Fibroblast of skin of left biceps (primary cell): Measurements from ENCODE around the gene FBXO9.
A peak's percentile ranks its signal among the peaks of the same experiment; 100 is the strongest.

Experiments used
- DNase-seq, 2 experiments: peaks; one replicate each; pipeline ENCODE4 v3.0.0-alpha.2; 2013; ENCODE audit warnings: low read depth in 2 of 2

The FBXO9 gene

DNA sequence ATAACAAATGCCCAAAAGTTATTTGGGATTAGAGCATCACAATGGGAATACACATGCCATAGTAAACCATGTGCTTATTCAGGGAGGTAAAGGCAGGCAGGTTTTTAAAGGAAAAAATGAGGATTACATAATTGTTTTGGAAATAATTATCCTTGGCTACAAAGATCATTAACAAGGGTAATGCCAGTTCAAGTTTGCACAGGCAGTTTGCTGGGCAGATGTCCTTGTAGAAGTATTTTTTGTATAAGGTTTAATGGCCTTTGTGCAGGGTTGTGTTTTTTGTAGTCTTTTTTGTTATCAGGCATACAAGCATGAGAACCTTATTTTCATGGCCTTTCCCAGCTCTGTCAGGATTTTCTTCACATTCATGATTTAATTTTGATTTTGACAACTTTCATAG lies 24.7 kb downstream of the FBXO9 start:
- DNase-seq, result no peak

DNA sequence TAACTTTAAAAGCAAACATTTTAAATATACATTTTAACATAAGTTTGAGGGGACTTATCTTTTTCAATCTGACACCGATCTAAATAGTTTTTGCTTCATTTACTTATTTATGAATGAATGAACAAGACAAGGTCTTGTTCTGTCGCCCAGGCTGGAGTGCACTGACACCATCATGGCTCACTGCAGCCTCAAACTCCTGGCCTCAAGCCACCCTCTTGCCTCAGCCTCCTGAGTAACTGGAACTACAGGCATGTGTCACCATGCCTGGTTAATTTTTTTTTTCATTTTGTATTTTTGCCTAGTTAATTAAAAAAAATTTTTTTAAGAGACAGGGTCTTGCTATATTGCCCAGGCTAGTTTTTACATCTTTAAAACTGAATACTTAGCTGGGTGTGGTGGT lies 25.4 kb downstream of the FBXO9 start:
- no peak for DNase-seq

DNA sequence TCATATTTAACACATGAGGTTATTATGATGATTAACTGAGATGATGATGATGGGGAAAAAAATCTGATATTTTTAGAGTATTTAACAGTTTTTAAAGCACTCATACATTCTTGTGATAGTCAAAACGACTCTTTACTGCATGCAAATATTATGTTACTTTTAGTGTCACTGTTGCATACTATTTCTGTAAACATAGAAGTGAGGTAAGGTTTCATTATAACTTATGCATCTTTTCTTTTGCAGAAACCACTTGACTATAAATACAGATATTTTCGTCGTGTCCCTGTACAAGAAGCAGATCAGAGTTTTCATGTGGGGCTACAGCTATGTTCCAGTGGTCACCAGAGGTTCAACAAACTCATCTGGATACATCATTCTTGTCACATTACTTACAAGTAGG lies 30.1 kb downstream of the FBXO9 start:
- DNase-seq, result no peak

DNA sequence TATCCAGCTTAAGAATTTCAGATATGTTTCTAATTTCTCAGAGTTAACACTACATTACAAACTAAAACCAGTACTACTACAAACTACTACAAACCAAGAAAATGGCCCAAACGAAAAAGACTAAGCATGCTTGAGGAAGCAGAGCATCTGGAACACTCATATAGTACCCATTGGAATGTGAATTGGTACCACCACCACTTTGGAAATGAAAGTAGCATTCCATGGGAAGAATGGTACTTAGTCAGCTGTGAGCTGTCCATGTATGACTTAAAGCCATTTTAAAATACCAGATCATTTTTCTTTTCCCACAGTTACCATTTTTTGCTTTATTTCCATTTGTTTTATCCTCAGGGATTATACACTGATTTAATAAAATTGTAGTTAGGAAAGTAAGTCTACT lies 30.5 kb downstream of the FBXO9 start:
- no peak for DNase-seq

DNA sequence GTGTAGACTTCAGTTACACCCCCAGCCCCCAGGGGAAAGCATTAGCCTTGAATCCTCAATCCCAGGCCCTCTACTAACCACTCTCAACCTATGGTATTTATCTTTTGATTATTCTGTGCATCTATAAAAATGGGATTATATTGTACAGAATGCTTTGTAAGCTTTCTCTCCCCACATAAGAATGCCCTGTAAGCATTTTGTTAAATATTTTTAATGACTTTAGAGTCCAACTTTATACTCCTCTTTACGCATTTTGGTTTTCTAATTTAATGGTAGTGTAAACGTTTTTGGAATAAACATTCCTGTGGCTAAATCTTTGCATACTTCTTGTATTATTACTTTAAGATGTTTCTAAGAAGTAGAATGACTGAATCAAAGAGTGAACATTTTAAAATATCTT lies 35.4 kb downstream of the FBXO9 start:
- DNase-seq, result peak; percentile 15 to 26

DNA sequence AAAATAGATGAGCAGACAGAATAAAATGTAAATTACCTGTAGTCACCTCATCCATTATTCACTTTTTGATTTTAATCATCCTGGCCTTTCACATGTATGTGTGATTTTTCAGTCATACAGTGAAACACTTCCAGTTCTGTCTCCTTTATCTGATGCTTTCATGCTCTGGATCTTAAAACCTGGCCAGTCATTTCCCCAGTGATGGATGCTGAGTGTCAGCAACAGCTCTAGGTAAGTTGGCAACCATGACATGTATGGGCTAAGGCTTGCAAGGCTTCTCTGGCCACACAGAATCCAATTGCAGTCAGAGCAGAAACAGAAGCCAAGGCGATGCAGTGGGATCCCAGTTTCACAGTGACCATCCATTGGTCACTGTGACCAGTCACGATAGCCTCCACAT lies 35.8 kb downstream of the FBXO9 start:
- DNase-seq, result no peak

DNA sequence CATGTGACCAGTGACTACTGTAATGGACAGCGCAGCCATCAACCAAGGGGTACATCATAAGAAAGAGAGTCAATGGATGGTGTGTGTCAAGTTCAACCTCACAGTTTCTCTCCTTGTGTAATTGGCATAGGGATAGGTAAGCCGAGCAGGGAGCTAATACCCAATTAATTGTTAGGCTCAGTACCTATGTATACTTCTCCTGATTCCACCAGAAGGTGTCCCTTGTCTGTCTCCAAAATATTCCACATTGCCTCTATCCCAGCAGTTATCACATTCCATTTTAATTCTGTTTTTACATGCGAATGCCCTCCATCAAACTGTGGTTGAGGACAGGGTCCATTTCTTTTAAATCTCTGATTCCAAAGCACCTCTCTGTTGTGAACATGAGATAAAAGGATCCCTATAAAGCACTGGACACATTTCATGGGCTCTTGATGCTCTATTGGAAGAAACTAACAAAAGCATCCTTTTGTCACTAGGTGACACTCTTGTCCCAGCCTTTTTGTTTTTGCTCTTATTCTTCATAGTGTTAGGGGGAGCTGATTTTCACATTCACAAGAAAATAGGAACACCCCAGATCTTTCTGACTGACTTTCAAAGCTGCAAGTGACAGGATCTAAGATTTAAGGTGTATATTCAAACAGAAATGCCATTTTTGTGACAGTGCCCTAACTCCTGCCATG lies 38.9 kb downstream of the FBXO9 start:
- DNase-seq, result no peak

DNA sequence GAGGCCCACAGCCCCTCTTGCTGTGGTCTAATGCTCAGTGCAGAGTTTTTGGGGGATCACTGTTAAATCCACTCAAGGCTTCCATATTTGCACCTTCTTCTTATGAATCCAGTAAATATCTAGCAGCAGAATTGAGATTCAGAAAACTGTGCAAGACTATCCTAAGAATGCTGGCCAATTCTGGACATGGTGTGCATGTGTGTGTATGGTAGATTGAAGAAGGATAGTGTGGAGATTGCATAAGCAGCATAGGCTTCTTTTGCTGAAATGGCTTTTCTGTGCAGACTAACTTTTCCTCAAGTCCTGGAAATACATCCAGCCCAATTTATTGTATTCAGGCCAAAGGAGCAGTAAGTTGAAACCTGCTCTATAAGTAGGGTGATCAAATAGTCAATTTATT lies 39.7 kb downstream of the FBXO9 start:
- DNase-seq, result no peak

DNA sequence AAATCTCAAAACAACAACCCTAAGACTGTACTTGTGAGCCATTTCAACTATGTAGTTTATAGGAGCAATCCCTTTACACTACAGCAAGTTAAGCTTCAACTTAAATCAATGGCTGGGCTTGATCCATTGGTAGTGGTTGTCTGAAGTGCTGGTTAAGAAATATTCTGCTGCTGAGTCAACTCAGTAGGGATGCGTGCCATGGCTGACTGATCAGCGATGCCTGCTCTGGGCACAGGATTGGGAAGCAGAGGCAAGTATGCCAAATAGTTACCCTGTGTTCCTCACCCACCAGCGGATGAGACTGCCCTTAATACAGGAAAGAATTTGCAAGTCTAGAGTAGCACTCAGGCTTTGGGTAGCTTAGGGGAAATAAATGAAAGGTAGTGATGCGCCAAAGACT lies 41.9 kb downstream of the FBXO9 start:
- DNase-seq, result peak in 1 of 2 experiments; percentile 7

DNA sequence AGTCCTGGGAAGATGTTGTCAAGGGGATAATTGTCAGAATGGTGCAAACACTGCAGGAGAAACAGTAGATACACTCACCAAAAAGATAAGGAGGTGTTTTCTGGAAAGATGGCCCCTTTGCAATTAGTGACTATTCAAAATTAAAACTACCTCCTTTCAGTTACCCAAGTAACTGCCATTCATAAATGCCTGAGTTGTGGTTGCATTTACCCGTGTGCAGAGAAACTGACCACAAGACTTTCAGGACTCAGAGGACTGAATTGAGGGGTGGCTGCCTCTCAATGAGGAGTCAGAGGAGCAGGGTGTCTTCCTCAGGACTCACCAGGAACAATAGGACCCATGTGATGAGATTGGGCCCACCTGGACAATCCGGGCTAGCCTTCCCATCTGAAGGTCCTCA lies 44.4 kb downstream of the FBXO9 start:
- no peak for DNase-seq

DNA sequence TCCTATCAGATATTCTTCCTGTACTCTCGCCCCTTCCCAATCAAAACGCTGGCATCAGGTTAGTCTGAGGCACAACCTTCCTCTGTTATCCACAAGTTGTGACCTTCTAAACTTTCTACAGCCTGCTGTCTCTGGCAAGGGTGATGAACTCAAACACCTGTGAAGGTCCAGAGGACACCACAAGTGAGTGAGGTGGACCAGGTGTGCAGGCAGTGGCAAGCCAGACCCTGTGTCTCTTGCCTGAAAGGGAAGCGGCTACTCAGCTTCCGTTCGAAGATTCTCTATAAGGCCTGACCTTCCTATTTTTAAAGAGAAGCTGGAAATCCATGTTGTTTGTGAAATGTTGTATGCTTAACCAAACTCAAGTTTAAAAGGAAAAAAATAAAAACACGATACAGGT lies 46.7 kb downstream of the FBXO9 start:
- DNase-seq, result no peak

DNA sequence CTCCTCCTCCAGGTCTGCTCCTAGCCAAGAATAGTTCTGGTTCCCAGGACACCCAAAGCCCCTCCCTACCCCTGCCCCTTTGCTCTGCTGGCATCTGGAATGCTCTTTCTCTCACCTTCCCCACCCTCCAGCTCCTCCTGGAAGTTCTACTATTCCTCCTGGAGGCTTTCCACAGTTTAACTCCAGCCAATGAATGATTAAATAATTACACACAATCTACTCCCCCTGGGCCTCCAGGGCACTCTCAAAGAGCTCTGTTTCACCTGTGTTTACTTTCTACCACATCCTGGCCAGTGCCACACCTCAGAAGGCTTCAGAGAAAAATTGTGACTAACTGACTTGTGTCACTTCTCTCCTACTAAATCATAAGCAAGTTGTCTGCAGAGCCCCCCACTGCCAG lies 47.2 kb downstream of the FBXO9 start:
- DNase-seq, result no peak

DNA sequence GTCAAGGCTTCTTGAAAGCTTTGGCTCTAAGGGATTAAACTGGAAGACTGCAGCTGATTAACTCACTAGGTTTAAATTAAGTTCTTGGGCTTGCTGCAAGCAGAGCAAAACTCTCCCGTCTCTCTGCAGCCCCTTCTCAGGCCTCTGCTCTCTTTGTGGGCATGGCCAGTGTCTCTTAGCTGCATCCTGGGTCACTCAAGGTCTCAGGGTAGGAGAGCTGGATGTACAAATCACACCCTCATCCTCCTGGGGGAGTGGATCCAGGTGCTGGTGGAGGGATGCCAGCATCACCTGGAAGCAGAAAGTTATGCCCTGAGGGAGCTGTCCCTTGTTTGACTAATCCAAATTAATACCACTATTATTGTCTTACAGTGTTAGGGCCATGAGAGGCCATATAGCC lies 47.7 kb downstream of the FBXO9 start:
- DNase-seq, result no peak

DNA sequence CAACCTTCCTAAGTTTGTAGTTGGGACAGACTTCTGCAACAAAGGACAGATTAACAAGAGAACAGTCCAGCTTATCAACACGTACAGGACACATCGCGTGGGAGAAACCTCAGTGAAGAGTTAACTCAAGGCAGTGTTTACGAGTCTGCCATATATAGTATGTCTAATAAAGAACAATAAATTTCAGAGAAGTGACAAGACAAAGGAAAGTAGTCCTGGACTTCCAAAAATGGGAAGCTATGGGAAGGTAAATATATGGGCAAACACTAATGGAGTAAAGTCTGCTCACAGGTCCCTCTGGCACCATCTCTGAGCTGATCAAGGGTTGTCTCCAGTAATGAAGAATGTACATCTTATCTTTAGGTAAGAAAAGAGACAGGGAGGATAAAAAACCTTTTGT lies 48.5 kb downstream of the FBXO9 start:
- no peak for DNase-seq

DNA sequence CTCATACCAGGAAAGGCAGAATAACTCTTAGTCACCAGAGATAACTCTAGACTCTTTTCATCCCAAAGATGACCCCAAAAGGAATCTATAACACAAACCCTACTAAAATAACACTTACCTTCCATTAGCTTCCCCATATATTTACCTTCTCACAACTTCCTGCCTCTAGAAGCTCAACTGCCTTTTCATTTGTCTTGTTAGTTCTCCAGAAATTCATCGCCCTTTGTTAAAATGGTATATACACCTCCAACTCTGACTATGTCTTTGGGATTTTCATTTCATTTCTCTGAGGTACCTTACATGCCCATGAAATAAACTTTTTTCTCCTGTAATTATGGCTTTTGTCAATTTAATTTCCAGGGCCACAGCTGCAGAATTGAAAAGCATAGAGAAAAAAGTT lies 49.9 kb downstream of the FBXO9 start:
- DNase-seq, result no peak

DNA sequence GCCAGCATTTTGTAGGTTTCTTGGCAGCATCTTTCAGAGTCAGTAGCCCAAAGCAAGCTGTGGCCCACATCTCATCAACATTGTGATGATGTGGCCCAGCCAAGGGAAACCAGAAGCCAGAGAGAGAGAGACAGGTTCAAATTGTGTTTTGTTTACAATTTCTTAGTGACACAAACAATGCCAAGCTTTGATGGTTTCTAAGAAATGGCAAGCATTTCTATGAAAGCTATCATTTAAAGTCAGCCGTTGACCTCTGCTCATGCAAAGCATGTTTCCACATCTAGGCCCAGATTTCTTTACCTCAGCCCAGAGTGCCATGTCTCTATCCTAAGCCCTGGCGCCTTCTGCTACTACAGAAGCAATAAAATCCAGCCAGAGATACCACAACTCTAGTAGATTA lies 50.5 kb downstream of the FBXO9 start:
- no peak for DNase-seq

DNA sequence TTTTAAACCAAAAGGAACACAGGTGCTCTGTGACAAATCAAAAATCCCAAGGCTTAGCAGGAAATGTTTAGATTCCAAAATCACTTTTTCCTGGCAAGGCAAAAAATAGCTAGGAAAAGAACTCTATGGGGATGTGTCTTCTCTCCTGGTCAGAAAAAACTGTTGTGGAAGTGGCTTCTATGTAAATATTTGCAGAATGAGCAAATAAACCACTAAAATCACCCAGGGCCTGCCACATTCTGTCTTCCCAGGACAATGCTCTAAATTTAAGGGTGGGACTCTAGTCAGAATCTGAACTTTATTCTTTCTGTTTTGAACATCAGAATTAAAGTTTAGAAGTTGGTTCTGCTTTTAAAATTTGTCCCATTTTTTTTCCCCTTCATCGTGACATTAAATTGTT lies 54.1 kb downstream of the FBXO9 start:
- no peak for DNase-seq

DNA sequence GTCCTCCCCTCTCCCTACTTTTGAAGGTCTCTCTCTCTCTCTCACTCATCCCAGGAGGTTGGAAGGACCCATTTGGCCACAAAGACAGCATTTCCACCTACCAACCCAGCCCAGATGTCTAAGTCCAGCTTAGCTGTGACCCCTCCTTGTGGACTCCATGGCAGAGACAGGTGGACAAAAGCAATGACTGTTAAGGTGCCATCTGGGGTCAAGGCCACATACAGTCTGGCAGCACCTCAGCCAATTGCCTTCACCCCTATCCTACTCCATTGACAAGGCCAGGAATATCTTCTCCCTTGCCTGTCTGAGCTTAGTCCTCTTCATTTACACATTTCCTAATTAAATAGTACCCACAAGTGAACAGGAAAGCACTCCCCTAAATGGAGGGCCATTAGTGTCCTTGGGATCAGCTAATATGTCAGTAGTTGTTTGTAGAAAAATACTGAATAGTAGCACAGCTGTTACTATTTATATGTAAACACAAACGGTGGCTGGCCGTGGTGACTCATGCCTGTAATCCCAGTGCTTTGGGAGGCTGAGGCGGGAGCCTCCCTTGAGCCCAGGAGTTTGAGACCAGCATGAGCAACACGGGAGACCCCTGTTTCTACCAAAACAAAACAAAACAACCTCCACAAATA lies 54.7 kb downstream of the FBXO9 start:
- DNase-seq, result no peak

DNA sequence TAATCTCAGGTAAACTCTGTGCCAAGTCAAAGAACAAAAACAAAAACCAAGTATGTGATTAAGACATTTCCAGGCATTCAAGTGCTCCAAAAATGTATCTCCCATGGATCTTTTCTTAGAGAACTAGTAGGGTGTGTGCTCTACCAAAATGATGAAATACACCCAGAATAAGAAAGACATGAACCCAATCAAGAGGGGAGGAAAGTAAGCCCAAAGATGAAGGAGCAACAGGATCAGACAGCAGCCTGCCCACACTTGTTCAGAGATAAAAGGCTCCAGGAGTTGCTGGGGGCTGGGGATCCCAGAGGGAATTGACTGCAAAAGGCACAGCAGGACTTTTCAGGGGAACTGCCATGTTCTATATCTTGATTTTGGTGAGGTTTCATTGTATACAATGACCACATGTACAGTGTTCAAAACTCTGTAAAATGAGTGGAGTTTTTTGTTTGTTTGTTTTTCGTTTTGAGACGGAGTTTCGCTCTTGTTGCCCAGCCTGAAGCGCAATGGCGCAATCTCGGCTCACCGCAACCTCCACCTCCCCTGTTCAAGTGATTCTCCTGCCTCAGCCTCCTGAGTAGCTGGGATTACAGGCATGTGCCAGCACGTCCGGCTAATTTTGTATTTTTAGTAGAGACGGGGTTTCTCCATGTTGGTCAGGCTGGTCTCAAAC lies 59.1 kb downstream of the FBXO9 start:
- no peak for DNase-seq

DNA sequence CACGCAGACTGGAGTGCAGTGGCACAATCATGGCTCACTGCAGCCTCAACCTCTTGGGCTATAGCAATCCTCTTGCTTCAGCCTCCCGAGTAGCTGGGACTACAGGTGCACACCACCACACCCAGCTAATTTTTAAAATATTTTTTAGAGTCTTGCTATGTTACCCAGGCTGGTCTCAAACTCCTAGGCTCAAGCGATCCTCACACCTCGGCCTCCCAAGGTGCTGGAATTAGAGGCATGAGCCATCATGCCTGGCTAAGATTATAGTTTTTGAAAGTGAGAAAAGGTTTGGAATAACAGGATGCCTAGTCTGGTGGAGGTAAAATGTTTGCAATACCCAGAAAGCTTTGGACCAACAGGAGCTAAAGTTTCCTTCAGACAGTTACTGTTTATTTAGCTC lies 60.1 kb downstream of the FBXO9 start:
- no peak for DNase-seq

DNA sequence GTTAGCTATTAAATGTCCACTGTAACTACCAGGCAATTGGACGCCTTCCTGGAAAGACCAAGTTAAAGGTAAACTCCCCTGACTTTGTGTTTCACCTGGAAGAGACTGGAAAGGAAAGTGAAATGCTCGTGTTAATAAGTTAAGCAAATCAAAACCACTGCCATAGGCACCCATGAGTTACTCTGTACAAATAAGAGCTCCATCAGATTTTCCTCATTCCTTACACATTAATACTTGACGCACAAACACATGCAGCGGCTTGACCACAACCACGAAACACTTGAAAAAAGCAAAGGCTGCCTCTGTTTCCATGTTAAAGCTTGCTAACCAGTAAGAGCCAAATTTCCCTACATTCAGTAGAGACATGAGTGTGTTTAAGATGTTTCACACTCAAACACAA lies 63.6 kb downstream of the FBXO9 start:
- DNase-seq, result no peak

DNA sequence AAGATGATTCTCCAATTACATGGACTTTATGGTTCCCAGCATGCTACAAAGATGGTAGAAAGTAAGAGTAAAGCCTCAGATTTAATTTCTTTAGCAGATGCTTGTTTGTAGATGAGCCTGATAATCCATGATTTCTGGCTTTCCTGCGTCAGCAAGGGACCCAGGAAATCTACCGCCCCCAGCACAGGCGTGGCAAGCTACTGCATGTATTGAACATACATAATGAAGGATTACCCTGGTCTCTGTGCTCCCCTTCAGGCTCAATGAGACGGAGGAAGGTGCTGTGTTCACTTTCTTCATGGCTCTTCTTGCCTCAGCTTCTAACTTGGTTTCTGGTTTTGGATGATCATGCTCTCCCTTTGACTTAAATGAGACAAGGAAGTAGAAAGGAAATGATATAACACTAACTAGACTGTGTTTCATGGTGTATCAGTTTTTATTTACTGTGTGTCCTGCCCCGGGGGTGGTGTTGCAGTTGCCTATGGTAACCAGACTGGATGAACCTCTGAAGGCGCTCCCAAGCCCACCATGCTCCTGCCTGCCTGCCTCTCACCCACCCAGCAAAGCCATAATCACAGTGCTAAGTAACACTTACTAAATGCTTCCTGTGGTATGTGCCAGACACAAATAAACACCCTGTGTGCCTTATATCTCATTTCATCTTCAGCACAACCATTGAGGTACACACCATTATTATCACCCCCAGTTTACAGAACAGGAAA lies 65.5 kb downstream of the FBXO9 start:
- DNase-seq, result no peak

DNA sequence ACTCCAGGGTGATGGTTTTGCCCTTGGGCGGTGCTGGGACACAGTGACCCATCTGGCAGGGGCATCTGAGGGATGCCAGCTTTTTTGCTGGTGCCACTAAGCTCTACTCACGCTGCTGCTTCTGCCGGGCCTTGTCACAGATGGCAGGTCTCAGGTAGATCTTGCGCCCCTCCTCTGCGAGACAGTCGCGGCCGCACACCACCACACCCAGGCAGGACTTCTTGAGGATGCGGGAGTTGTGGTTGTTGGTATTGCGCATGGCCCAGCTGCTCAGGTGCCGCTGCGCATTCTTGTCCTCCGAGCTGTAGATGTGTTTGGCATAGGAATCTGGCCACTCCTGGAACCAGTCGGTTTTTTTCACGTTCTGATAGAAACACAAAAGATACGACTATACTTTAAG lies 68.8 kb downstream of the FBXO9 start:
- no peak for DNase-seq
